ENCODE measurements around the gene WDR62. TPM values are rescaled to one million over a fixed set of nuclear protein-coding genes. Genes with fewer than 3 reads are reported as not detected.

Gene WDR62
- total RNA-seq, 1 donor: 7.8 TPM

GRCh38 chr19:36152352-36153091 lies 97.8 kb downstream of the WDR62 start, which contains the start of gene COX7A1:
Gene COX7A1, minus strand, starts transcription at chr19:36152447. Its CDS starts 40 bp downstream, at chr19:36152407.
- peak; percentile 51 for DNase-seq (ENCODE audit: low read depth)
- peak within 1 kb of the TSS; percentile 64 for H3K4me3 ChIP-seq (ENCODE audit: low read depth, low read length)
- TF ChIP-seq CTCF (IDR thresholded peaks at IDR 0.05; ENCODE audit: insufficient read depth, low read depth, low read length): no peak

GRCh38 chr19:36153126-36153525 lies 98.4 kb downstream of the WDR62 start:
- no peak overlapping the region for H3K4me3 ChIP-seq (ENCODE audit: low read depth, low read length)

More at GRCh38 chr19:36153126-36153525, 98.4 kb downstream of the WDR62 start:
- TF ChIP-seq CTCF (IDR thresholded peaks at IDR 0.05; ENCODE audit: insufficient read depth, low read depth, low read length): no peak
- DNase-seq (ENCODE audit: low read depth): no peak

Other genes starting within 250 kb of the WDR62 start
- gene PRODH2, start 242.1 kb upstream of the WDR62 start, total RNA-seq: not detected in 2 replicates
- not detected in 2 replicates for gene NPHS1, start 202.4 kb upstream of the WDR62 start, total RNA-seq
- under 0.01 TPM in 1 of 2 replicates, not detected in the other for gene KIRREL2, start 198.0 kb upstream of the WDR62 start, total RNA-seq
- 3.5 and 4.2 TPM in 2 replicates for gene APLP1, start 186.3 kb upstream of the WDR62 start, total RNA-seq
- 3.0 and 3.5 TPM in 2 replicates for gene NFKBID, start 154.4 kb upstream of the WDR62 start, total RNA-seq
- gene HCST, start 152.4 kb upstream of the WDR62 start, total RNA-seq: 0.43 and 0.64 TPM in 2 replicates
- not detected in 2 replicates for gene TYROBP, start 146.6 kb upstream of the WDR62 start, total RNA-seq
- gene LRFN3, start 118.5 kb upstream of the WDR62 start, total RNA-seq: 3.5 and 6.8 TPM in 2 replicates
- 12.5 and 15.5 TPM in 2 replicates for gene SDHAF1, start 59.7 kb upstream of the WDR62 start, total RNA-seq
- gene SYNE4, start 46.1 kb upstream of the WDR62 start, total RNA-seq: 0.32 TPM in 1 of 2 replicates, not detected in the other
- gene ALKBH6, start 40.7 kb upstream of the WDR62 start, total RNA-seq: 14.2 and 16.8 TPM in 2 replicates
- gene CLIP3, start 22.0 kb upstream of the WDR62 start, total RNA-seq: 16.4 and 17.3 TPM in 2 replicates
- gene THAP8, start 612 bp upstream of the WDR62 start, total RNA-seq: 2.9 and 4.3 TPM in 2 replicates
- gene OVOL3, start 56.2 kb downstream of the WDR62 start, total RNA-seq: not detected in 2 replicates
- gene POLR2I, start 60.0 kb downstream of the WDR62 start, total RNA-seq: 26.8 and 44.5 TPM in 2 replicates
- gene TBCB, start 60.6 kb downstream of the WDR62 start, total RNA-seq: 144 and 165 TPM in 2 replicates
- gene CAPNS1, start 85.2 kb downstream of the WDR62 start, total RNA-seq: 258 and 346 TPM in 2 replicates
- 13.9 and 18.6 TPM in 2 replicates for gene COX7A1, start 97.5 kb downstream of the WDR62 start, total RNA-seq
- 1.6 and 4.3 TPM in 2 replicates for gene ZNF565, start 159.8 kb downstream of the WDR62 start, total RNA-seq
- gene ZNF146, start 160.2 kb downstream of the WDR62 start, total RNA-seq: 59.6 and 85.1 TPM in 2 replicates

Data from fibroblast of villous mesenchyme (primary cell).